Panc1 (cell line): ENCODE results near the gene GJB3. TPM values are rescaled to one million over a fixed set of nuclear protein-coding genes. Genes with fewer than 3 reads are reported as not detected.
"Not testable (repeated sequence)": the region's sequence is repeated elsewhere in the genome, so short reads cannot be mapped to it uniquely, and the experiment has no call there.

ENCODE experiments used
- ATAC-seq: fragments of 200-7000 bp; cut with Tn5 transposase; 2 replicates; pipeline ENCODE4 v1.9.1; 2020; ENCODE audit warnings: mild to moderate bottlenecking, moderate library complexity
- BruUV-seq: library from RNA; stranded (reverse); fragments of 400-500 nt; replicated peaks from 2 replicates; lab custom pipeline; 2021; lab: Mats Ljungman, UMichigan
- CTCF ChIA-PET: fragments of 300-600 bp; sonication (Branson Sonifier 250); formaldehyde crosslinking; loops from one replicate; lab custom pipeline; 2022; ENCODE audit warnings: antibody characterized with exemption; lab: Charles Lee
- POLR2A ChIA-PET: fragments of 300-600 bp; sonication (Branson Sonifier 250); formaldehyde crosslinking; loops from one replicate; lab custom pipeline; 2022; ENCODE audit warnings: antibody characterized with exemption; lab: Charles Lee
- DNase-seq: peaks from one replicate; pipeline ENCODE4 v3.0.0-alpha.2; 2010; ENCODE audit warnings: low read depth, low spot score
- H3K27ac ChIP-seq: 2 replicates; pipeline ENCODE4 v1.5.1; 2011; ENCODE audit warnings: mild to moderate bottlenecking, low read length, inconsistent platforms
- H3K27me3 ChIP-seq: fragments of 200-500 bp; sonication (Bioruptor generic); 2 replicates; pipeline ENCODE4 v1.6.0; 2014; ENCODE audit warnings: low read length, inconsistent platforms; ENCODE audit not compliant: control insufficient read depth, insufficient read depth
- H3K36me3 ChIP-seq: fragments of 200-500 bp; sonication (Bioruptor generic); 2 replicates; pipeline ENCODE4 v1.5.1; 2014; ENCODE audit warnings: inconsistent platforms, mild to moderate bottlenecking, low read length, moderate library complexity; ENCODE audit not compliant: control insufficient read depth, insufficient read depth
- H3K4me1 ChIP-seq: 2 replicates; pipeline ENCODE4 v1.5.1; 2011; ENCODE audit warnings: inconsistent platforms, mild to moderate bottlenecking, low read length, moderate library complexity; ENCODE audit not compliant: control insufficient read depth, insufficient read depth
- H3K4me3 ChIP-seq, 2 experiments: 2 replicates each; pipeline ENCODE4 v1.5.1; 2011 to 2012; ENCODE audit warnings: low read depth in 2 of 2, low read length in 2 of 2, mild to moderate bottlenecking in 2 of 2, inconsistent platforms in 1 of 2, moderate library complexity in 1 of 2
- H3K9me3 ChIP-seq: fragments of 200-500 bp; sonication (Bioruptor generic); 2 replicates; pipeline ENCODE4 v1.5.1; 2014; ENCODE audit warnings: low read depth, mild to moderate bottlenecking, inconsistent platforms, low read length, moderate library complexity; ENCODE audit not compliant: control insufficient read depth, insufficient read depth
- CTCF ChIP-seq: fragments of 450-650 bp; IDR thresholded peaks from 2 replicates; pipeline ENCODE4 v1.5.1; 2017; ENCODE audit warnings: mild to moderate bottlenecking
- POLR2AphosphoS5 ChIP-seq: IDR thresholded peaks from 2 replicates; pipeline ENCODE4 v1.6.1; 2012; ENCODE audit warnings: mild to moderate bottlenecking, low read depth, low read length, moderate library complexity
- REST ChIP-seq, 2 experiments: IDR thresholded peaks; 2 replicates each; pipeline ENCODE4 v1.6.1; 2011 to 2012; ENCODE audit warnings: low read depth in 2 of 2, control low read depth in 1 of 2, low read length in 1 of 2, mild to moderate bottlenecking in 1 of 2, moderate library complexity in 1 of 2; ENCODE audit not compliant: insufficient read depth in 1 of 2
- SIN3A ChIP-seq: IDR thresholded peaks from 2 replicates; pipeline ENCODE4 v1.6.1; 2012; ENCODE audit warnings: low read depth, mild to moderate bottlenecking, low read length, moderate library complexity, borderline replicate concordance; ENCODE audit not compliant: insufficient read depth
- TCF7L2 ChIP-seq: IDR thresholded peaks from 2 replicates; pipeline ENCODE4 v1.6.1; 2011; ENCODE audit warnings: mild to moderate bottlenecking, low read depth, low read length, inconsistent platforms
- in situ Hi-C: cut with HindIII; loops from 2 replicates; pipeline ENCODE4 v1.10.0; 2016; ENCODE audit warnings: low sequenced_read_pairs, low pct_unique_long_range_greater_than_20kb
- intact Hi-C: fragments of 100-400 bp; cut with micrococcal nuclease; formaldehyde crosslinking; loops from one replicate; pipeline ENCODE4 v1.10.0; 2022; ENCODE audit not compliant: unreplicated experiment
- total RNA-seq: library from RNA; stranded (reverse); gene quantifications from one replicate; pipeline ENCODE4 v1.2.1, GENCODE V29; 2021; ENCODE audit not compliant: unreplicated experiment

GJB3 gene
- total RNA-seq, 1 experiment from 2014 or later, result 0.15 TPM

- no peaks in the 10 kb centered on the region for H3K27me3 ChIP-seq
- no peak; the same call in 1 of the 2 replicates for ATAC-seq
- DNase-seq, result no peak
- no peaks in the 10 kb centered on the region for H3K36me3 ChIP-seq
- no peak overlapping the region for H3K27ac ChIP-seq
- ChIA-PET POLR2A (no interaction called here), CTCF (no interaction called here)
- intact Hi-C loops (no loop called here), in situ Hi-C loops (no loop called here)
- H3K4me1 ChIP-seq, result no peaks in the 10 kb centered on the region
- no peaks in the 10 kb centered on the region for H3K9me3 ChIP-seq
- TF ChIP-seq SIN3A (no peak), TCF7L2 (no peak), REST (IDR thresholded peaks at IDR 0.05; ENCODE audit: insufficient read depth in 1 of 2, low read depth in 2 of 2, low read length in 1 of 2) (no peak), CTCF (no peak)
- BruUV-seq, result no TSS peak
- H3K4me3 ChIP-seq, result no peak overlapping the region
Observed at GRCh38 chr1:34770891-34771504, 10.0 kb upstream of the GJB3 start.

- Histone ChIP-seq H3K9me3 (no peaks in the 10 kb centered on the region), H3K4me1 (no peaks in the 10 kb centered on the region), H3K27me3 (no peaks in the 10 kb centered on the region), H3K36me3 (no peaks in the 10 kb centered on the region), H3K4me3 (no peak overlapping the region), H3K27ac (no peak overlapping the region)
- BruUV-seq, result no TSS peak
- ATAC-seq, result no peak
- no peak for DNase-seq
- ChIA-PET POLR2A (no interaction called here), CTCF (no interaction called here)
- intact Hi-C loops, result no loop called here
- in situ Hi-C loops, result no loop called here
- TF ChIP-seq REST (IDR thresholded peaks at IDR 0.05; ENCODE audit: insufficient read depth in 1 of 2, low read depth in 2 of 2, low read length in 1 of 2) (no peak), SIN3A (no peak), TCF7L2 (no peak), POLR2AphosphoS5 (no peak), CTCF (no peak)
Observed at GRCh38 chr1:34771573-34772371, 9.2 kb upstream of the GJB3 start.

GRCh38 chr1:34773114-34773513 is 7.9 kb upstream of the GJB3 start:
- ATAC-seq, H3K27me3 ChIP-seq, H3K4me1 ChIP-seq, H3K27ac ChIP-seq, BruUV-seq, intact Hi-C loops, CTCF ChIA-PET, H3K9me3 ChIP-seq, DNase-seq, H3K4me3 ChIP-seq, POLR2A ChIA-PET, in situ Hi-C loops, H3K36me3 ChIP-seq: not testable (repeated sequence)
